Measurements from ENCODE around the gene SYNE2. TPM values are rescaled to one million over a fixed set of nuclear protein-coding genes. Genes with fewer than 3 reads are reported as not detected.

SYNE2 gene
- total RNA-seq, 1 donor, result 10.1 TPM

DNA sequence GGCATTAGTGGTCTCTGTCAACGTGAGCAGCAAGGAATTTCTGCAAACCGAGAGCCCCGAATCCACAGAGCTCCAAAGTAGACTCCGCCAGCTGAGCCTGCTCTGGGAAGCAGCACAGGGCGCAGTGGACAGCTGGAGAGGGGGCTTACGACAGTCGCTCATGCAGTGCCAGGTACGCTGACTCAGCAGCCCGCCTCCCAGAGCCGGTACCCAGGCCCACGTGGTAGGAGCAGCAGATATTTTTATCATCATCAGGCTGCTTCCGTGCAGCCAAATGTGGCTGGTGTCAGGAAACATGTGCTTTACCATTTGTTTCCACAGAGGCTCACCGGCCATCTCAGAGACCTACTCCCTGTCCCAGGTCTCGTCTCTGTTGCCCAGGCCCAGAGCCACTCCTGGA, 367.7 kb downstream of the SYNE2 start:
- no peak for DNase-seq (ENCODE audit: insufficient read length, low spot score, missing footprints)
- H3K36me3 ChIP-seq (ENCODE audit: insufficient read depth, low read length), result no peaks in the 10 kb centered on the region
- no peak overlapping the region for H2AFZ ChIP-seq (ENCODE audit: low read length)
- H3K27me3 ChIP-seq (ENCODE audit: insufficient read depth, low read length), result no peaks in the 10 kb centered on the region
- no peak overlapping the region for H3K27ac ChIP-seq (ENCODE audit: low read depth, low read length)
- H3K4me3 ChIP-seq (ENCODE audit: insufficient read depth, low read length), result no peak overlapping the region
- no peak overlapping the region for H3K4me2 ChIP-seq (ENCODE audit: insufficient read depth, low read length)
- no peaks in the 10 kb centered on the region for H3K9me3 ChIP-seq (ENCODE audit: low read depth, low read length)
- no peaks in the 10 kb centered on the region for H3K79me2 ChIP-seq (ENCODE audit: insufficient read depth, low read length)
- TF ChIP-seq, protein P1, sequence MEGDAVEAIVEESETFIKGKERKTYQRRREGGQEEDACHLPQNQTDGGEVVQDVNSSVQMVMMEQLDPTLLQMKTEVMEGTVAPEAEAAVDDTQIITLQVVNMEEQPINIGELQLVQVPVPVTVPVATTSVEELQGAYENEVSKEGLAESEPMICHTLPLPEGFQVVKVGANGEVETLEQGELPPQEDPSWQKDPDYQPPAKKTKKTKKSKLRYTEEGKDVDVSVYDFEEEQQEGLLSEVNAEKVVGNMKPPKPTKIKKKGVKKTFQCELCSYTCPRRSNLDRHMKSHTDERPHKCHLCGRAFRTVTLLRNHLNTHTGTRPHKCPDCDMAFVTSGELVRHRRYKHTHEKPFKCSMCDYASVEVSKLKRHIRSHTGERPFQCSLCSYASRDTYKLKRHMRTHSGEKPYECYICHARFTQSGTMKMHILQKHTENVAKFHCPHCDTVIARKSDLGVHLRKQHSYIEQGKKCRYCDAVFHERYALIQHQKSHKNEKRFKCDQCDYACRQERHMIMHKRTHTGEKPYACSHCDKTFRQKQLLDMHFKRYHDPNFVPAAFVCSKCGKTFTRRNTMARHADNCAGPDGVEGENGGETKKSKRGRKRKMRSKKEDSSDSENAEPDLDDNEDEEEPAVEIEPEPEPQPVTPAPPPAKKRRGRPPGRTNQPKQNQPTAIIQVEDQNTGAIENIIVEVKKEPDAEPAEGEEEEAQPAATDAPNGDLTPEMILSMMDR (IDR thresholded peaks at IDR 0.05; ENCODE audit: extremely low read depth, low read depth, low read length), result no peak
- H3K4me1 ChIP-seq (ENCODE audit: insufficient read depth, low read length), result no peaks in the 10 kb centered on the region
- no peaks in the 10 kb centered on the region for H4K20me1 ChIP-seq (ENCODE audit: insufficient read depth, low read length)

GRCh38 chr14:64221391-64222003, 368.7 kb downstream of the SYNE2 start:
- Histone ChIP-seq H3K9me3 (ENCODE audit: low read depth, low read length) (no peaks in the 10 kb centered on the region), H4K20me1 (ENCODE audit: insufficient read depth, low read length) (no peaks in the 10 kb centered on the region), H3K4me1 (ENCODE audit: insufficient read depth, low read length) (no peaks in the 10 kb centered on the region), H3K79me2 (ENCODE audit: insufficient read depth, low read length) (no peaks in the 10 kb centered on the region), H2AFZ (ENCODE audit: low read length) (no peak overlapping the region), H3K4me3 (ENCODE audit: insufficient read depth, low read length) (no peak overlapping the region), H3K27me3 (ENCODE audit: insufficient read depth, low read length) (no peaks in the 10 kb centered on the region), H3K27ac (ENCODE audit: low read depth, low read length) (no peak overlapping the region), H3K4me2 (ENCODE audit: insufficient read depth, low read length) (no peak overlapping the region), H3K36me3 (ENCODE audit: insufficient read depth, low read length) (no peaks in the 10 kb centered on the region)
- TF ChIP-seq, protein P1 (IDR thresholded peaks at IDR 0.05; ENCODE audit: extremely low read depth, low read depth, low read length), result no peak
- DNase-seq (ENCODE audit: insufficient read length, low spot score, missing footprints), result no peak

DNA sequence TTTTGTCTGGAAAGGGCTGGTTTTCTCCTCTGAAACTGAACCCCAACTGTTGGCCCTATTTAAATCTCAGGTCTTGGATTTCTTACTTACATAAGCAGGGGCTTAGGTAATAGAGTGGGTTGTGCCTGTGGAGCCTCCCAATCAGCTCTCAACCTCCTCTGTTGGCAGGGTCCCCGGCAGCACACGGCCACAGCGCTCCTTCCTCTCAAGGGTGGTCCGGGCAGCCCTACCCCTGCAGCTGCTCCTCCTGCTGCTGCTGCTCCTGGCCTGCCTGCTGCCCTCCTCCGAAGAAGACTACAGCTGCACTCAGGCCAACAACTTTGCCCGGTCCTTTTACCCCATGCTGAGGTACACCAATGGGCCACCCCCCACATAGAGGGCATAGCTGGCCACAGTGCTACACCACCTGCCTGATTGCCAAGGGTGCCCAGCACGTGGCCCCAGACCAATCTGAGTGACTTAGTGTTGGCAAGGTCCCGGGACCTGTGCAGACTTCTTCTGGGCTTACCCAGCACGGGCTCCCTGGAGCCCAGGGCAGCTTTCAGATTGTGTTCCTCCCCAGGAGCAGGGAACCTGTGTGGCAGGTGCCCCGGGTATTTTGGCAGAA, 372.4 kb downstream of the SYNE2 start:
- Histone ChIP-seq H3K36me3 (ENCODE audit: insufficient read depth, low read length) (no peaks in the 10 kb centered on the region), H2AFZ (ENCODE audit: low read length) (no peak overlapping the region), H3K4me2 (ENCODE audit: insufficient read depth, low read length) (no peak overlapping the region), H3K9me3 (ENCODE audit: low read depth, low read length) (no peaks in the 10 kb centered on the region), H3K4me3 (ENCODE audit: insufficient read depth, low read length) (no peak overlapping the region), H3K27me3 (ENCODE audit: insufficient read depth, low read length) (peaks cover 4% of the 10 kb centered on the region), H4K20me1 (ENCODE audit: insufficient read depth, low read length) (no peaks in the 10 kb centered on the region), H3K4me1 (ENCODE audit: insufficient read depth, low read length) (no peaks in the 10 kb centered on the region), H3K79me2 (ENCODE audit: insufficient read depth, low read length) (no peaks in the 10 kb centered on the region), H3K27ac (ENCODE audit: low read depth, low read length) (no peak overlapping the region)
- TF ChIP-seq, protein P1 (IDR thresholded peaks at IDR 0.05; ENCODE audit: extremely low read depth, low read depth, low read length), result no peak
- no peak for DNase-seq (ENCODE audit: insufficient read length, low spot score, missing footprints)

- Histone ChIP-seq H3K79me2 (ENCODE audit: insufficient read depth, low read length) (no peaks in the 10 kb centered on the region), H2AFZ (ENCODE audit: low read length) (no peak overlapping the region), H3K27me3 (ENCODE audit: insufficient read depth, low read length) (peaks cover 4% of the 10 kb centered on the region), H4K20me1 (ENCODE audit: insufficient read depth, low read length) (no peaks in the 10 kb centered on the region), H3K9me3 (ENCODE audit: low read depth, low read length) (no peaks in the 10 kb centered on the region), H3K4me1 (ENCODE audit: insufficient read depth, low read length) (peaks cover 12% of the 10 kb centered on the region), H3K4me3 (ENCODE audit: insufficient read depth, low read length) (no peak overlapping the region), H3K36me3 (ENCODE audit: insufficient read depth, low read length) (no peaks in the 10 kb centered on the region), H3K27ac (ENCODE audit: low read depth, low read length) (no peak overlapping the region), H3K4me2 (ENCODE audit: insufficient read depth, low read length) (no peak overlapping the region)
- TF ChIP-seq, protein P1 (IDR thresholded peaks at IDR 0.05; ENCODE audit: extremely low read depth, low read depth, low read length), result no peak
- DNase-seq (ENCODE audit: insufficient read length, low spot score, missing footprints), result no peak
Measured at GRCh38 chr14:64227856-64228255, 375.1 kb downstream of the SYNE2 start.
